ENCODE measurements around the gene PCDHA13.

Gene PCDHA13

GRCh38 chr5:140926443-140927227, 44.7 kb downstream of the PCDHA13 start:
- Mint-ChIP-seq H3K4me1 (peaks cover 4% of the 10 kb centered on the region), H3K9me3 (no peaks in the 10 kb centered on the region), H3K4me3 (peak overlapping the region; percentile 59), H3K27me3 (peaks cover 50% of the 10 kb centered on the region), H3K36me3 (no peaks in the 10 kb centered on the region), H3K27ac (no peak overlapping the region)

GRCh38 chr5:140927228-140927573, 45.3 kb downstream of the PCDHA13 start:
- Mint-ChIP-seq H3K4me1 (peaks cover 4% of the 10 kb centered on the region), H3K4me3 (peak overlapping the region; percentile 59), H3K36me3 (no peaks in the 10 kb centered on the region), H3K9me3 (no peaks in the 10 kb centered on the region), H3K27ac (no peak overlapping the region), H3K27me3 (peaks cover 49% of the 10 kb centered on the region)
